GM13976 (cell line): Measurements from ENCODE around the gene PKIG.

Experiments
- DNase-seq: peaks from one replicate; pipeline ENCODE4 v3.0.0; 2012; ENCODE audit warnings: low spot score
- in situ Hi-C: fragments of 300-500 bp; cut with MboI; formaldehyde crosslinking; loops from one replicate; pipeline ENCODE4 v1.12.0; 2022; ENCODE audit warnings: low sequenced_read_pairs, mixed read lengths, inconsistent platforms; ENCODE audit not compliant: unreplicated experiment
- TF ChIP-seq, protein P1 (sequence below): IDR thresholded peaks from 2 replicates; pipeline ENCODE4 v1.5.1; 2012; ENCODE audit warnings: borderline replicate concordance, mild to moderate bottlenecking; ENCODE audit not compliant: insufficient read depth; ENCODE audit errors: extremely low read depth, missing control alignments, control extremely low read depth

Gene PKIG

DNA sequence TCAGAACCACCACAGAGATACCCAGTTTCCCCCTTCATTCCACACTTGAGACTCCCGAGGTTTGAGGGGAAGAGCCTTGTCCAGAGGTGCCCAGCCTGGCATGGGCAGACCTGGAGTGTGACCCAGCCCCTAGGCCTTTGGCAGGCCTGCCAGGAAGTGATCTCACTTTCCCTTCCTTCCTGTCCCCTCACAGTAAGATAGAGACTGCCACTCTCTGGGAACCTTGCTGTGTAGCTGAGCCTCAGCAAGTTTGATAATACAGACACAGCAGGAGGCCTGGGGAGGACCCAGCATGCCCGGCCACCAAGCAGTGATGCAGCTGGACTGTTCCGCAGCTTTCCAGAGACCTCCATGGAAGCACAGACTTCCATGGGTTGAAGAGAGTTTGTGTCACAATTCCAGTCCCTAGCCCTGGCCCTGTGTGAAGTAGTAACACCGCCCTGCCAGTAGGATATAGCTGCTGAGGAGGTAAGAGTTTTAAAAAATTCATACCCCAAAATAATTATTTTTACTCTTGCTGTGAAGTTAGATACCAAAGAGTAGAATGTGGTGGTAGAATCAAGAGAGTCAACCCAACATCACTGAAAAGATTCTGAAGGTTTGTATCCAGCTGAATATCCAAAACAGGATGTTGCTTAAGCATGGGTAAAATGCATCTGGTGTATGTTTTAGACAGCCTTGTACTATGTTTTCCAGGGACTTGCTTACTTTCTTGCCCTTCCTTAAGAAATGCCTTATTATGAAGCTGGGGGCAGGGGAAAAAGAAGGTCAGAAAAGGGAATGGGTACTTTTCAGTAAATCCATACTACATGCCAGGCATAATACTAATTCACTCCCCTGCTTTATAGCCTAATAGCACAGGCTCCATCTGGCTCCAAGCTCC, 16.3 kb downstream of the PKIG start:
- in situ Hi-C loops: no loop called here
- peak; percentile 47 for DNase-seq
- TF ChIP-seq, protein P1, sequence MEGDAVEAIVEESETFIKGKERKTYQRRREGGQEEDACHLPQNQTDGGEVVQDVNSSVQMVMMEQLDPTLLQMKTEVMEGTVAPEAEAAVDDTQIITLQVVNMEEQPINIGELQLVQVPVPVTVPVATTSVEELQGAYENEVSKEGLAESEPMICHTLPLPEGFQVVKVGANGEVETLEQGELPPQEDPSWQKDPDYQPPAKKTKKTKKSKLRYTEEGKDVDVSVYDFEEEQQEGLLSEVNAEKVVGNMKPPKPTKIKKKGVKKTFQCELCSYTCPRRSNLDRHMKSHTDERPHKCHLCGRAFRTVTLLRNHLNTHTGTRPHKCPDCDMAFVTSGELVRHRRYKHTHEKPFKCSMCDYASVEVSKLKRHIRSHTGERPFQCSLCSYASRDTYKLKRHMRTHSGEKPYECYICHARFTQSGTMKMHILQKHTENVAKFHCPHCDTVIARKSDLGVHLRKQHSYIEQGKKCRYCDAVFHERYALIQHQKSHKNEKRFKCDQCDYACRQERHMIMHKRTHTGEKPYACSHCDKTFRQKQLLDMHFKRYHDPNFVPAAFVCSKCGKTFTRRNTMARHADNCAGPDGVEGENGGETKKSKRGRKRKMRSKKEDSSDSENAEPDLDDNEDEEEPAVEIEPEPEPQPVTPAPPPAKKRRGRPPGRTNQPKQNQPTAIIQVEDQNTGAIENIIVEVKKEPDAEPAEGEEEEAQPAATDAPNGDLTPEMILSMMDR: no peak

DNA sequence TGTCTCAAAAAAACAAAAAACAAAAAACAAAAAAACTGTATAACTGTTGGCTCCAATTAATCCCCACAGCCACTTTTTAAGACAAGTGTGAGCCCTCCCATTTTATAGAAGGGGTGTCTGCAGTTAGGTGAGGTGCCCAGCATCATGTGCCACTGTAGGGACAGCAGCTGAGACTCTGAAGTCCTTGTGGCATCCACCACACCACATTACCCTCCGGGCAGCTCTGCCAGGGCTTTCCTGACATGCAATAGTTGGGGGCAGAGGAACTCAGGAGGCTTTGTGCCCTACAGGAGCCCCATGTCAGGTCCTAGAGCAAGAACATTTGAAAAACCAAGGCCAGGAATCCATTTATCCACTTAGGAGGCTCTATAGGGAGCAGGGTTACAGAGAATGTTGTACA, 17.3 kb downstream of the PKIG start:
- DNase-seq: no peak
- TF ChIP-seq, protein P1: no peak
- in situ Hi-C loops: loop anchor here (10.0 kb wide), 1 partner anchor 205 kb away; no protein-coding TSS in a partner anchor

DNA sequence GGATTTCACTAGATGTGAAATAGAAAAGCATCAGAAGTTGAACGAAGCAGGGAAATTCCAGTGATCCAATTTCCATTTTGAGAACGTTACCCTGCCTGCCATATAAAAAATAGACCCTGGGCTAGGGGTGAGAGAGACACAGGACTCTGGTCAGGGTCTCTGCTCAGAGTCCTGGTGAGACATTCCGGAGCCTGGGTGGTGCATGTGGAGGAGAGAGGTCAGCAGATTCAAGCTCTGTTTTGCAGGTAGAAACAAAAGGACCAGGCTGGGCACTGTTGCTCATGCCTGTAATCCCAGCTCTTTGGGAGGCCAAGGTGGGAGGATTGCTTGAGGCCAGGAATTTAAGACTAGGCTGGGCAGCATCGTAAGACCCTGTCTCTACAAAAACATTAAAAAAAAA, 17.9 kb downstream of the PKIG start:
- in situ Hi-C loops: loop anchor here (10.0 kb wide), 1 partner anchor 206 kb away; no protein-coding TSS in a partner anchor
- TF ChIP-seq, protein P1: no peak

DNA sequence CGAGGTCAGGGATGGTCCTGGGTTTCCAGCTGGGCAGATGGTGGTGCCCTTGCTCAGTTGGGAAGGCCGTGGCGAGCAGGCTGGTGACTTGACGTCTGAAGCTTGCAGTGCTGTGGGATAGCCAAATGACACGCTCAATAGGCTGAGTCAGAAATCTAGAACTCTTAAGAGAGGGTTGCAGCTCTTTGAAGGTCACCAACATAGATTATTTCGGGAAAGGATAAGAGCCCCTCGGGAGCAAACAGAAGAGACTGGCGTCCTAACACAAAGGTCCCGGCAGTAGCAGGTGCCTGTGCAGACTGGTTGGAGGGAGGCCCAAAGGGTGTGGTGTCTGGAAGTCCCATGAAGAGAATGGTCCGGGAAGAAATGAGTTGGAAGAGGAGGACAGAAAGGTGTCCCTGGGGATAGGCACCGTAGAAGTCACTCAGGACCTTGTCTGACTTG, 18.4 kb downstream of the PKIG start:
- no peak for DNase-seq
- in situ Hi-C loops: loop anchor here (10.0 kb wide), 1 partner anchor 206 kb away; no protein-coding TSS in a partner anchor

More for the DNA sequence above, 17.9 kb downstream of the PKIG start:
- no peak for DNase-seq

DNA sequence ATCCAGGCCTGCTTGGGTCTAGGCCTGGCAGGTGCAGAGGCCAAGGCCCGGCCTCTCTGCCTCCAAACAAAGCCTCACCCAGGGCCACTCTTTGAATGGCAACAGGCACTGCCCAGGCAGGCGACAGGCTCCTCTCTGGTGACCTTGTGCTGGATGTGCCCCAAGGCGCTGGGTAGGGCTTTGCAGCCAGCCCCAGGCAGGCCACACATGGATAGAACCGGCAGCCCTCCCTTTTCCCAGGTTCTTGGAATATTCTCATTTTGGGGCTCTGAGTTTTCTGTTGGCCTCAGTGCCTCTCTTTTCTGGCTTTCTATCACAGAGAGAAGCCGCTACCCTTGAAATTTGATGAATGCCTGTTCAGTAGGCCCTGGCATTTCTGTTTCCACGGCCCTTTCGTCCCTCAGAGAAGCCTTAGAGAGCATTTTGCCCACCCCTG, 18.9 kb downstream of the PKIG start:
- no peak for DNase-seq
- TF ChIP-seq, protein P1: no peak
- in situ Hi-C loops: loop anchor here (10.0 kb wide), 1 partner anchor 206 kb away; no protein-coding TSS in a partner anchor

More for the DNA sequence above, 18.4 kb downstream of the PKIG start:
- TF ChIP-seq, protein P1: no peak

DNA sequence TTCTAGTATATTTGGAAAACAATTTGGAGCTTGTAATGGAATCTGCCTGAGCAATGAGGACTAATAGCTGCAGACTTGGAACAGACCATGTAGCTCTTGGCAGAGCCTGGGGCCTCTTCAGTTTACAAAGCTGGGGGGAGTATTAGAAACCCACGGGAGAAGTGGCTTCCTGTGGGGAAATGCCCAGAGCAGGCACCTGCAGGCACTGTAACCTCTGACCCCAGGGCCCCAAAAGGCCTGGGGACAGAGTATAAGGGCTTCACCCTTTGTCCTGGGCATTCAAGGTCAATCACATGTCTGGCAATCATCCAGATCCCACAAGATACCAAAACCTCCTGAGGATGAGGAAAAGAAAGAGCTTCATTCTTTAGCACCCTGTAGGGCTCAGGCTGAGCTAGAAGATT, 19.4 kb downstream of the PKIG start:
- in situ Hi-C loops: loop anchor here (10.0 kb wide), 1 partner anchor 207 kb away; no protein-coding TSS in a partner anchor

More for the DNA sequence above, 19.4 kb downstream of the PKIG start:
- TF ChIP-seq, protein P1: no peak
- DNase-seq: no peak
